Subcutaneous abdominal adipose tissue (tissue), 5 donors: ENCODE measurements around the gene EDC4.
A peak's percentile ranks its signal among the peaks of the same experiment; 100 is the strongest.

Experiments
- H3K27ac ChIP-seq: one replicate; pipeline ENCODE4 v1.7.0; 2013; ENCODE audit warnings: low read depth, mild to moderate bottlenecking, inconsistent platforms, low read length, moderate library complexity
- H3K27me3 ChIP-seq, 5 donors: one replicate each; pipeline ENCODE4 v1.7.0; 2013; ENCODE audit warnings: low read length in 5 of 5, inconsistent platforms in 1 of 5; ENCODE audit not compliant: control insufficient read depth in 5 of 5, insufficient read depth in 4 of 5
- H3K36me3 ChIP-seq, 5 donors: one replicate each; pipeline ENCODE4 v1.7.0; 2013; ENCODE audit warnings: low read length in 5 of 5; ENCODE audit not compliant: control insufficient read depth in 5 of 5, insufficient read depth in 5 of 5
- H3K4me1 ChIP-seq, 5 donors: one replicate each; pipeline ENCODE4 v1.7.0; 2013; ENCODE audit warnings: low read length in 5 of 5, mild to moderate bottlenecking in 3 of 5, moderate library complexity in 1 of 5; ENCODE audit not compliant: control insufficient read depth in 5 of 5, insufficient read depth in 5 of 5
- H3K4me3 ChIP-seq, 5 donors: one replicate each; pipeline ENCODE4 v1.7.0; 2013; ENCODE audit warnings: low read length in 5 of 5, low read depth in 1 of 5
- H3K9ac ChIP-seq, 5 donors: one replicate each; pipeline ENCODE4 v1.7.0; 2013; ENCODE audit warnings: low read length in 5 of 5, mild to moderate bottlenecking in 4 of 5, moderate library complexity in 3 of 5
- H3K9me3 ChIP-seq, 5 donors: one replicate each; pipeline ENCODE4 v1.7.0; 2013; ENCODE audit warnings: low read length in 5 of 5; ENCODE audit not compliant: control insufficient read depth in 5 of 5
- donor health status: healthy.
- donor health status: healthy.
- donor health status: healthy.
- donor health status: healthy.
- donor health status: healthy.

The EDC4 gene

DNA sequence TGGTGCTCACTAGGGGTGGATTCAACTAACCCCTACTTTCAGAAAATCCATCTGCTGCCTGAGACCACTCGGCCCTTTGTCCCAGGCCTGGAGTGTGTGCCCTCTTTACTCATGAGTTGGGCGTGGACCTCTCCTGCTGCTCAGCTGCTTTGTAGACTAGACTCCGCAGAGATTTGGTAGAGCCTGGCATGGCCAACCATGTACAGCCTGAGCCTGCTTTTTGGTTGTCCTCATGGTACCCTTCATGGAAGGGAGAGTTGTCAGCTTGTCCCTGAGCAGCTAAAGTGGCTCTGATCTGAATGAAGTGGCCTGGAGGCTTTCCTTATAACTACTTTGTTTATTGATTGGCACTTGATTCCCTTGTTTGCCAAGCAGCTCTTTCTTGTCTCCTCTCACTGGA is 1.5 kb downstream of the EDC4 start:
- Histone ChIP-seq H3K27me3 (no peaks in the 10 kb centered on the region), H3K9ac (peak overlapping the region in 4 of 5 donors; percentile 92 to 98 (median 95)), H3K4me3 (peak overlapping the region; percentile 89 to 93 (median 90)), H3K27ac (no peak overlapping the region), H3K4me1 (peaks cover 6 to 44% (median 29%) of the 10 kb centered on the region in 5 donors), H3K9me3 (no peaks in the 10 kb centered on the region), H3K36me3 (peaks cover 6 to 65% (median 53%) of the 10 kb centered on the region in 5 donors)

DNA sequence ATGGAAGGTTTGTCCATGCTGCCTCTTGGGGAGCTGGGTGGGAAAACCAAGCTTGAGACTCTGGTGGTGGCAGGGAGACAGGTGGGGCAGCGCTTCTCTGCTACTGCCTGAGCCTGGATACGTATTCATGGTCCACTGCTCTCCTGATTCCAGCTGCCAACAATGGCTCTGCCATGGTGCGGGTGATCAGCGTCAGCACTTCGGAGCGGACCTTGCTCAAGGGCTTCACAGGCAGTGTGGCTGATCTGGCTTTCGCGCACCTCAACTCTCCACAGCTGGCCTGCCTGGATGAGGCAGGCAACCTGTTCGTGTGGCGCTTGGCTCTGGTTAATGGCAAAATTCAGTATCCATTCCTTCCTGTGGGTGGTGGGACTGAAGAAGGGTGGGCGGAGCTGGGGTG is 4.2 kb downstream of the EDC4 start:
- no peak overlapping the region for H3K4me3 ChIP-seq

GRCh38 chr16:67878232-67878631 is 5.4 kb downstream of the EDC4 start:
- peaks cover 5 to 29% (median 21%) of the 10 kb centered on the region in 5 donors for H3K4me1 ChIP-seq
- no peaks in the 10 kb centered on the region for H3K27me3 ChIP-seq
- no peaks in the 10 kb centered on the region for H3K9me3 ChIP-seq
- no peak overlapping the region for H3K9ac ChIP-seq
- peaks cover 0 to 79% (median 71%) of the 10 kb centered on the region in 5 donors for H3K36me3 ChIP-seq
- H3K27ac ChIP-seq: no peak overlapping the region
- no peak overlapping the region for H3K4me3 ChIP-seq

More for the DNA sequence above, 4.2 kb downstream of the EDC4 start:
- Histone ChIP-seq H3K27ac (no peak overlapping the region), H3K27me3 (no peaks in the 10 kb centered on the region), H3K9me3 (no peaks in the 10 kb centered on the region), H3K36me3 (peaks cover 0 to 67% (median 60%) of the 10 kb centered on the region in 5 donors), H3K4me1 (peaks cover 6 to 37% (median 29%) of the 10 kb centered on the region in 5 donors), H3K9ac (no peak overlapping the region)

- Histone ChIP-seq H3K27ac (no peak overlapping the region), H3K36me3 (peaks cover 0 to 85% (median 77%) of the 10 kb centered on the region in 5 donors), H3K9ac (no peak overlapping the region), H3K27me3 (no peaks in the 10 kb centered on the region), H3K9me3 (no peaks in the 10 kb centered on the region), H3K4me3 (no peak overlapping the region), H3K4me1 (peaks cover 3 to 23% (median 15%) of the 10 kb centered on the region in 5 donors)
Measured at GRCh38 chr16:67878846-67879245, 6.0 kb downstream of the EDC4 start.

DNA sequence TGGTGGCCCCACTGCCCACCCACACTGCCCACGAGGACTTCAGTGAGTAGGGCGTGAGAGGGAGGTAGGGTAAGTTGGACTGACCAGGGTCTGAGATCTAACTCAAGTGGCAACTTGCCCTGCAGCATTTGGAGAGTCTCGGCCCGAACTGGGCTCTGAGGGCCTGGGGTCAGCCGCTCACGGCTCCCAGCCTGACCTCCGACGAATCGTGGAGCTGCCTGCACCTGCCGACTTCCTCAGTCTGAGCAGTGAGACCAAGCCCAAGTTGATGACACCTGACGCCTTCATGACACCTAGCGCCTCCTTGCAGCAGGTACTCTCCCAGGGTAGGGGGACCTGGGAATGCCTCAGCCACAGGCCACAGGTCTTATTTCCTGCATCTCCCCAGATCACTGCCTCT is 6.6 kb downstream of the EDC4 start:
- H3K4me1 ChIP-seq: peaks cover 1 to 18% (median 15%) of the 10 kb centered on the region in 5 donors
- no peak overlapping the region for H3K27ac ChIP-seq
- no peaks in the 10 kb centered on the region for H3K27me3 ChIP-seq
- H3K4me3 ChIP-seq: no peak overlapping the region
- H3K9ac ChIP-seq: no peak overlapping the region
- peaks cover 0 to 91% (median 80%) of the 10 kb centered on the region in 5 donors for H3K36me3 ChIP-seq
- no peaks in the 10 kb centered on the region for H3K9me3 ChIP-seq

DNA sequence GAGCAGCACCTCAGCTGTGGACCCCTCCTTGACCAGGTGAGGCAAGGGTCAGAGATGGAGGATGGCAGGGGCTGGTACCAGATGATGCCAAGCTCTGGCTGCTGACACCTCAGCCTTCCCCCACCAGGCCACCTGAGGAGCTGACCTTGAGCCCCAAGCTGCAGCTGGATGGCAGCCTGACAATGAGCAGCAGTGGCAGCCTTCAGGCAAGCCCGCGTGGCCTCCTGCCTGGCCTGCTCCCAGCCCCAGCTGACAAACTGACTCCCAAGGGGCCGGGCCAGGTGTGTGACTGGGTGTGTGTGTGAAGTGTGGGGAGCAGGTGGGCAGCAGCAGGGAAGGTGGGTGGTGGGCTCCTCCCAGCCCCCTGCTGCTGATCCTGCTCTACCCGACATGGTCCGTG is 7.1 kb downstream of the EDC4 start:
- H3K4me3 ChIP-seq: no peak overlapping the region
- H3K9me3 ChIP-seq: no peaks in the 10 kb centered on the region
- no peaks in the 10 kb centered on the region for H3K27me3 ChIP-seq
- H3K9ac ChIP-seq: no peak overlapping the region
- H3K4me1 ChIP-seq: peaks cover 2 to 17% (median 13%) of the 10 kb centered on the region in 5 donors
- H3K27ac ChIP-seq: no peak overlapping the region
- peaks cover 0 to 93% (median 80%) of the 10 kb centered on the region in 5 donors for H3K36me3 ChIP-seq

- Histone ChIP-seq H3K27me3 (no peaks in the 10 kb centered on the region), H3K36me3 (peaks cover 0 to 92% (median 80%) of the 10 kb centered on the region in 5 donors), H3K9ac (no peak overlapping the region), H3K27ac (no peak overlapping the region), H3K9me3 (no peaks in the 10 kb centered on the region), H3K4me3 (no peak overlapping the region), H3K4me1 (peaks cover 2 to 13% (median 10%) of the 10 kb centered on the region in 5 donors)
Measured at GRCh38 chr16:67880584-67880983, 7.7 kb downstream of the EDC4 start.

- Histone ChIP-seq H3K4me3 (no peak overlapping the region), H3K27ac (no peak overlapping the region), H3K4me1 (peaks cover 2 to 13% (median 6%) of the 10 kb centered on the region in 5 donors), H3K9ac (no peak overlapping the region), H3K27me3 (no peaks in the 10 kb centered on the region), H3K36me3 (peaks cover 0 to 92% (median 84%) of the 10 kb centered on the region in 5 donors), H3K9me3 (no peaks in the 10 kb centered on the region)
Measured at GRCh38 chr16:67881621-67882161, 8.8 kb downstream of the EDC4 start.

- Histone ChIP-seq H3K4me1 (peaks cover 2 to 13% (median 6%) of the 10 kb centered on the region in 5 donors), H3K27me3 (no peaks in the 10 kb centered on the region), H3K9me3 (no peaks in the 10 kb centered on the region), H3K4me3 (no peak overlapping the region), H3K27ac (no peak overlapping the region), H3K9ac (no peak overlapping the region), H3K36me3 (peaks cover 0 to 87% (median 75%) of the 10 kb centered on the region in 5 donors)
Measured at GRCh38 chr16:67882374-67883145, 9.7 kb downstream of the EDC4 start.

DNA sequence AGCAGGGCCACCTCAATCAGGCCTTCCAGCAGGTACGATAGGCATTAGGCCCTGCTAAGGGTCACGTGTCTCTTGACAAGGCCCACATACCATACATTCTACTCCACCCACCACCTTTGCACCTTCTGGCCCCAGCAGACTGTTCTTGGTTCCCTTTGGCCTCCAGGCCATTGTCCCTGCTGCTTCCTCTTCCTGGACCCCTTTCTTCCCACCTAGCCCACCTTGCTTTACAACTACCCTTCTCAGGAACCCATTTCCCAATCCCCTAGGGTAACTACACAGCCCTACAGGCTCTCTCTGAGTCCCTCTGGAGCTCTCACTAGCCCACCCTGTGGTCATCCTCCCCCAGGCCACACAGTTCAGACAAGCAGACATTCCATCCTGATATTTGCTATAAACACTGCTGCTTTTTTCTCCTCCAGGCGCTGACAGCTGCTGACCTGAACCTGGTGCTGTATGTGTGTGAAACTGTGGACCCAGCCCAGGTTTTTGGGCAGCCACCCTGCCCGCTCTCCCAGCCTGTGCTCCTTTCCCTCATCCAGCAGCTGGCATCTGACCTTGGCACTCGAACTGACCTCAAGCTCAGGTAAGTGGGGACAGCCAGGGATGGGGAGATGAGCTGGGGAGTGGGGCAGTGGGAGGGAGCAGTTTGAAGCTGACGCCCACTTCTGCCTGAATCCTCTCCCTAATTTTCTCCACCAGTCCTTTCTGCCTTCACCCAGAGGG is 10.5 kb downstream of the EDC4 start:
- Histone ChIP-seq H3K9ac (no peak overlapping the region), H3K9me3 (no peaks in the 10 kb centered on the region), H3K27ac (no peak overlapping the region), H3K4me1 (peaks cover 2 to 13% (median 6%) of the 10 kb centered on the region in 5 donors), H3K4me3 (no peak overlapping the region), H3K27me3 (no peaks in the 10 kb centered on the region), H3K36me3 (peaks cover 0 to 80% (median 68%) of the 10 kb centered on the region in 5 donors)
